IMR-90 (cell line): ENCODE measurements around the gene GRPEL2. TPM values are rescaled to one million over a fixed set of nuclear protein-coding genes. Genes with fewer than 3 reads are reported as not detected.

Source experiments
- ATAC-seq: fragments of 200-7000 bp; cut with Tn5 transposase; 2 replicates; pipeline ENCODE4 v1.9.1; 2020; ENCODE audit warnings: low read depth, mild to moderate bottlenecking, moderate library complexity
- BruUV-seq: library from RNA; stranded (reverse); fragments of 400-500 nt; replicated peaks from 2 replicates; lab custom pipeline; 2021; lab: Mats Ljungman, UMichigan
- CTCF ChIA-PET: fragments of 300-600 bp; formaldehyde crosslinking; extraction: SDS; loops from one replicate; lab custom pipeline; 2021; ENCODE audit warnings: antibody characterized with exemption; lab: Yijun Ruan, JAX
- POLR2A ChIA-PET: fragments of 300-600 bp; sonication (Branson Sonifier 250); formaldehyde crosslinking; loops from one replicate; lab custom pipeline; 2022; ENCODE audit warnings: antibody characterized with exemption; ENCODE audit not compliant: unreplicated experiment; lab: Charles Lee
- DNase-seq: peaks from one replicate; pipeline ENCODE4 v3.0.0; 2013
- H2AFZ ChIP-seq: replicated peaks from 2 replicates; pipeline ENCODE3; 2013; ENCODE audit warnings: low read length, mild to moderate bottlenecking; ENCODE audit not compliant: poor library complexity
- H2AK5ac ChIP-seq: 2 replicates; pipeline ENCODE4 v1.6.1; 2013; ENCODE audit warnings: low read depth, low read length, inconsistent platforms
- H2AK9ac ChIP-seq: replicated peaks from 2 replicates; pipeline ENCODE3; 2013; ENCODE audit warnings: mild to moderate bottlenecking, low read depth, low read length, moderate library complexity; ENCODE audit not compliant: poor library complexity
- H2BK120ac ChIP-seq: 2 replicates; pipeline ENCODE4 v1.6.1; 2013; ENCODE audit warnings: low read depth, low read length, inconsistent platforms
- H2BK15ac ChIP-seq: 3 replicates; pipeline ENCODE4 v1.6.1; 2013; ENCODE audit warnings: low read depth, low read length, inconsistent platforms
- H2BK20ac ChIP-seq: 2 replicates; pipeline ENCODE4 v1.6.1; 2013; ENCODE audit warnings: low read depth, mild to moderate bottlenecking, inconsistent platforms, low read length, moderate library complexity
- H2BK5ac ChIP-seq: 2 replicates; pipeline ENCODE4 v1.6.1; 2013; ENCODE audit warnings: mild to moderate bottlenecking, low read depth, low read length, inconsistent platforms; ENCODE audit not compliant: poor library complexity, severe bottlenecking
- H3K14ac ChIP-seq: replicated peaks from 2 replicates; pipeline ENCODE4 v1.6.1; 2013; ENCODE audit warnings: low read depth, low read length, inconsistent platforms
- H3K18ac ChIP-seq: 2 replicates; pipeline ENCODE4 v1.6.1; 2013; ENCODE audit warnings: low read depth, low read length, control low read depth
- H3K23ac ChIP-seq: 2 replicates; pipeline ENCODE4 v1.6.1; 2013; ENCODE audit warnings: low read depth, low read length, inconsistent platforms
- H3K27ac ChIP-seq: 2 replicates; pipeline ENCODE4 v1.5.1; 2013; ENCODE audit warnings: mild to moderate bottlenecking, control low read depth, low read length; ENCODE audit not compliant: insufficient read depth
- H3K27me3 ChIP-seq: 2 replicates; pipeline ENCODE4 v1.6.1; 2013; ENCODE audit warnings: low read length; ENCODE audit not compliant: control insufficient read depth, insufficient read depth
- H3K36me3 ChIP-seq: 2 replicates; pipeline ENCODE4 v1.6.1; 2013; ENCODE audit warnings: low read length, mixed read lengths; ENCODE audit not compliant: control insufficient read depth, insufficient read depth
- H3K4ac ChIP-seq: 2 replicates; pipeline ENCODE4 v1.6.1; 2013; ENCODE audit warnings: low read depth, low read length, inconsistent platforms
- H3K4me1 ChIP-seq: 2 replicates; pipeline ENCODE4 v1.6.1; 2013; ENCODE audit warnings: low read length, mixed read lengths; ENCODE audit not compliant: control insufficient read depth, insufficient read depth
- H3K4me2 ChIP-seq: 2 replicates; pipeline ENCODE4 v1.6.1; 2013; ENCODE audit warnings: low read depth, mild to moderate bottlenecking, control low read depth, low read length, moderate library complexity
- H3K4me3 ChIP-seq: 2 replicates; pipeline ENCODE4 v1.5.1; 2013; ENCODE audit warnings: low read depth, mild to moderate bottlenecking, control low read depth, low read length, moderate library complexity; ENCODE audit not compliant: insufficient read depth
- H3K56ac ChIP-seq: 2 replicates; pipeline ENCODE4 v1.6.1; 2013; ENCODE audit warnings: low read length, inconsistent platforms; ENCODE audit not compliant: insufficient read depth; ENCODE audit errors: extremely low read depth
- H3K79me1 ChIP-seq, 2 experiments: 2 replicates each; pipeline ENCODE4 v1.6.1; 2013; ENCODE audit warnings: low read length in 2 of 2, inconsistent platforms in 1 of 2, low read depth in 1 of 2
- H3K9ac ChIP-seq: 2 replicates; pipeline ENCODE4 v1.6.1; 2013; ENCODE audit warnings: low read depth, low read length, control low read depth
- H3K9me1 ChIP-seq: 2 replicates; pipeline ENCODE4 v1.6.1; 2013; ENCODE audit warnings: low read length, inconsistent platforms; ENCODE audit not compliant: insufficient read depth
- H3K9me3 ChIP-seq: 2 replicates; pipeline ENCODE4 v1.6.1; 2013; ENCODE audit warnings: low read length; ENCODE audit not compliant: control insufficient read depth, insufficient read depth
- H4K20me1 ChIP-seq: 2 replicates; pipeline ENCODE4 v1.6.1; 2013; ENCODE audit warnings: low read length, inconsistent platforms; ENCODE audit not compliant: insufficient read depth
- H4K5ac ChIP-seq: 2 replicates; pipeline ENCODE4 v1.6.1; 2013; ENCODE audit warnings: mild to moderate bottlenecking, low read depth, low read length, control low read depth
- H4K8ac ChIP-seq, 2 experiments: 2 replicates each; pipeline ENCODE4 v1.6.1; 2013; ENCODE audit warnings: low read depth in 2 of 2, low read length in 2 of 2, control low read depth in 1 of 2, inconsistent platforms in 1 of 2
- H4K91ac ChIP-seq: 2 replicates; pipeline ENCODE4 v1.6.1; 2013; ENCODE audit warnings: low read depth, low read length, inconsistent platforms; ENCODE audit not compliant: insufficient read depth
- BHLHE40 ChIP-seq: fragments of 150-350 bp; IDR thresholded peaks from 2 replicates; pipeline ENCODE4 v1.6.1; 2016; ENCODE audit warnings: mild to moderate bottlenecking, low read depth, low read length
- CEBPB ChIP-seq: IDR thresholded peaks from 2 replicates; pipeline ENCODE4 v1.6.1; 2012; ENCODE audit warnings: low read depth, low read length, improper control_type of control experiment
- CHD1 ChIP-seq: IDR thresholded peaks from 2 replicates; pipeline ENCODE4 v1.6.1; 2012; ENCODE audit warnings: low read depth, low read length, improper control_type of control experiment
- FOS ChIP-seq: fragments of 150-350 bp; IDR thresholded peaks from 2 replicates; pipeline ENCODE4 v1.6.1; 2016; ENCODE audit warnings: low read depth, low read length
- MAFK ChIP-seq: IDR thresholded peaks from 2 replicates; pipeline ENCODE4 v1.6.1; 2012; ENCODE audit warnings: low read depth, low read length, improper control_type of control experiment
- MAZ ChIP-seq: IDR thresholded peaks from 2 replicates; pipeline ENCODE4 v1.6.1; 2012; ENCODE audit warnings: low read depth, mild to moderate bottlenecking, low read length, improper control_type of control experiment, moderate library complexity, borderline replicate concordance
- MXI1 ChIP-seq: IDR thresholded peaks from 2 replicates; pipeline ENCODE4 v1.6.1; 2012; ENCODE audit warnings: low read depth, mild to moderate bottlenecking, low read length, moderate library complexity, borderline replicate concordance
- POLR2A ChIP-seq: IDR thresholded peaks from 2 replicates; pipeline ENCODE4 v1.6.1; 2012; ENCODE audit warnings: mild to moderate bottlenecking, low read depth, low read length
- RCOR1 ChIP-seq: IDR thresholded peaks from 2 replicates; pipeline ENCODE4 v1.6.1; 2012; ENCODE audit warnings: mild to moderate bottlenecking, low read length, improper control_type of control experiment; ENCODE audit not compliant: insufficient replicate concordance
- RFX5 ChIP-seq: IDR thresholded peaks from 2 replicates; pipeline ENCODE4 v1.8.0; 2012; ENCODE audit warnings: low read depth, mild to moderate bottlenecking, low read length, moderate library complexity
- SMC3 ChIP-seq: fragments of 150-350 bp; IDR thresholded peaks from 2 replicates; pipeline ENCODE4 v1.6.1; 2016; ENCODE audit warnings: low read depth, mild to moderate bottlenecking, antibody characterized with exemption, low read length, moderate library complexity
- WGBS, 2 experiments: methylation state at CpG; one replicate each; pipeline versions ENCODE4 v1.1.5 to v1.1.7; 2013; ENCODE audit warnings: missing lambda C conversion rate in 2 of 2; ENCODE audit not compliant: insufficient read length in 1 of 2; ENCODE audit errors: extremely low coverage in 2 of 2; 5-methylcytosine and 5-hydroxymethylcytosine counted together
- dilution Hi-C: fragments of 300-500 bp; cut with HindIII; formaldehyde crosslinking; loops from one replicate; pipeline ENCODE4 v1.14.3; 2018; ENCODE audit warnings: low sequenced_read_pairs; ENCODE audit not compliant: unreplicated experiment
- in situ Hi-C: fragments of 300-500 bp; cut with MboI; formaldehyde crosslinking; loops from 3 replicates; pipeline ENCODE4 v1.14.3; 2019; ENCODE audit warnings: low sequenced_read_pairs, inconsistent platforms, mixed read lengths
- intact Hi-C: fragments of 100-400 bp; cut with micrococcal nuclease; formaldehyde crosslinking; loops from 2 replicates; pipeline ENCODE4 v1.10.0; 2022
- polyA plus RNA-seq, 3 experiments: library from polyadenylated mRNA; depleted of rRNA; stranded (reverse); fragments of >200 nt; gene quantifications; 2 replicates each; pipeline ENCODE4 v1.2.3, GENCODE V29; 2012; ENCODE audit warnings: low replicate concordance in 1 of 3
- total RNA-seq: library from RNA; depleted of rRNA; stranded (reverse); fragments of >200 nt; gene quantifications from 2 replicates; pipeline ENCODE4 v1.2.3, GENCODE V29; 2012
- TF ChIP-seq, protein P1 (sequence below): fragments of 150-350 bp; IDR thresholded peaks from 2 replicates; pipeline ENCODE4 v1.6.1; 2016; ENCODE audit warnings: low read depth, mild to moderate bottlenecking, low read length, moderate library complexity, borderline replicate concordance
- TF ChIP-seq, protein P2 (sequence below): conservative IDR thresholded peaks from 2 replicates; pipeline ENCODE4 v1.5.1; 2012; ENCODE audit warnings: mild to moderate bottlenecking, low read depth, low read length, improper control_type of control experiment
- TF ChIP-seq, protein P3 (sequence below): fragments of 150-350 bp; IDR thresholded peaks from 2 replicates; pipeline ENCODE4 v1.6.1; 2017; ENCODE audit warnings: mild to moderate bottlenecking, antibody characterized with exemption, low read length, low read depth

GRPEL2 gene
- total and polyA plus RNA-seq, 2 of the 4 experiments (the other 2 are of a cell fraction) = 6.2 to 18.1 TPM

DNA sequence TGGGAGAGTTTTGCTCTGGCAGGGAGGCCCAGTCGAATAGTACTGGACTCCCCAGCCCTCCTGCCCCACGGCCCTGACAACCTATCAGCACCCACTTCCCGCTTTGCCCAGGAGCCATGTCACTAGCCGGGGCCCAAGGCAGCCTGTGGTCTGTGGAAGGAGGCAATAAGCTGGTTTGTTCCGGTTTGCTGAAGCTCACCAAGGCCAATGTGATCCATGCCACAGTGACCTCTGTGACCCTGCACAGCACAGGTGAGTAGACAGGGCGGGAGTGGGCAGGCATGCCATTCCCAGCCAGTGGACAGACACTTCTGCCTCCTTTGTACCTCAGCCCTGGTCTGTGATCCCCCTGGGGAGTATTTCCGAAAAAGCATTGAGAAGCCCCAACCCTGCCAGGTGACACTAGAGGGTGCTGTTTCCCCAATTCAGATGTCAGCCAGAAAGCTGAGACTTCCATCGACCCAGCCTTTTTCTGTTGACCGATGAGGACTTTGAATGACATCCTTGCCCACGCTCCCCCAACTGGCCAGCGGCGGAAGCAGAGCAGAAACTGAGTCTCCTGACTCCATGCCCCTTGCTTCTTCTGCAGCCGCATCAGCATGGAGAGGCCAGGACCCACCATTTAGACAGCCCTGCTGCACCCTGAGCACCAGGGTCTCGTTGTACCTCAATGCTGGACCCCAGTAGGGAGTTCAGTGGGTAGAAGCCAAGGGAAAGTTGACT lies 22.1 kb downstream of the GRPEL2 start:
- H3K4me3 ChIP-seq = no peak overlapping the region
- 37% methylated on average over 5 of the region's 14 CpGs; no CpG with 5 or more reads in 1 of the 2 experiments for WGBS, 2 experiments
- H2AFZ ChIP-seq = peak overlapping the region; percentile 81
- in situ Hi-C loops (no loop called here), intact Hi-C loops (loop anchor here (1.0 to 5.0 kb wide), 3 partner anchors 67 to 250 kb away; no protein-coding TSS in a partner anchor), dilution Hi-C loops (no loop called here)
- POLR2A ChIA-PET = no interaction called here
- H3K4me1 ChIP-seq = 0 out of 2 replicates have a peak, but pooled peaks cover 2% of the 10 kb centered on the region
- H2BK15ac ChIP-seq = no peak overlapping the region; the same call in 2 of the 3 replicates
- peaks cover 5% of the 10 kb centered on the region; the same call in 1 of the 2 replicates for H3K9me1 ChIP-seq
- H3K18ac ChIP-seq = no peak overlapping the region
- H3K79me1 ChIP-seq = no peaks in the 10 kb centered on the region; a peak in 1 of 4 replicates
- peak; percentile 70 for DNase-seq
- no peak overlapping the region for H3K9ac ChIP-seq
- peak overlapping the region; percentile 62 for H3K4ac ChIP-seq
- H3K56ac ChIP-seq = no peak overlapping the region
- H3K23ac ChIP-seq = no peak overlapping the region
- ATAC-seq = peak; percentile 85
- H3K4me2 ChIP-seq = no peak overlapping the region
- H3K14ac ChIP-seq = no peak overlapping the region
- no peak overlapping the region for H2BK20ac ChIP-seq
- no peak overlapping the region for H2BK120ac ChIP-seq
- no peaks in the 10 kb centered on the region for H3K27me3 ChIP-seq
- BruUV-seq = no TSS peak
- no peaks in the 10 kb centered on the region for H4K20me1 ChIP-seq
- H2AK9ac ChIP-seq = peak overlapping the region; percentile 12
- H2AK5ac ChIP-seq = peak overlapping the region; percentile 84; the same call in 1 of the 2 replicates
- H3K9me3 ChIP-seq = no peaks in the 10 kb centered on the region
- H4K5ac ChIP-seq = no peak overlapping the region
- no peaks in the 10 kb centered on the region for H3K36me3 ChIP-seq
- no peak overlapping the region for H4K91ac ChIP-seq
- CTCF ChIA-PET = interaction anchor here (0.6 to 2.3 kb wide), 13 partner anchors 9 to 194 kb away, joined by 3 to 14 read pairs (median 4); partner anchors contain the start of gene PCYOX1L
- no peak overlapping the region for H3K27ac ChIP-seq
- peak overlapping the region in 1 of 2 experiments; percentile 60; a peak in 2 of 4 replicates for H4K8ac ChIP-seq
- no peak overlapping the region for H2BK5ac ChIP-seq
- TF ChIP-seq MXI1 (no peak), SMC3 (peak; percentile 86), MAZ (peak; percentile 27; the same call in 1 of the 2 replicates), RFX5 (no peak), MAFK (no peak), CEBPB (no peak), FOS (no peak), CHD1 (no peak), RCOR1 (no peak), BHLHE40 (no peak), POLR2A (no peak)
- TF ChIP-seq, protein P1, sequence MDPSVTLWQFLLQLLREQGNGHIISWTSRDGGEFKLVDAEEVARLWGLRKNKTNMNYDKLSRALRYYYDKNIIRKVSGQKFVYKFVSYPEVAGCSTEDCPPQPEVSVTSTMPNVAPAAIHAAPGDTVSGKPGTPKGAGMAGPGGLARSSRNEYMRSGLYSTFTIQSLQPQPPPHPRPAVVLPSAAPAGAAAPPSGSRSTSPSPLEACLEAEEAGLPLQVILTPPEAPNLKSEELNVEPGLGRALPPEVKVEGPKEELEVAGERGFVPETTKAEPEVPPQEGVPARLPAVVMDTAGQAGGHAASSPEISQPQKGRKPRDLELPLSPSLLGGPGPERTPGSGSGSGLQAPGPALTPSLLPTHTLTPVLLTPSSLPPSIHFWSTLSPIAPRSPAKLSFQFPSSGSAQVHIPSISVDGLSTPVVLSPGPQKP = no peak
- TF ChIP-seq, protein P2, sequence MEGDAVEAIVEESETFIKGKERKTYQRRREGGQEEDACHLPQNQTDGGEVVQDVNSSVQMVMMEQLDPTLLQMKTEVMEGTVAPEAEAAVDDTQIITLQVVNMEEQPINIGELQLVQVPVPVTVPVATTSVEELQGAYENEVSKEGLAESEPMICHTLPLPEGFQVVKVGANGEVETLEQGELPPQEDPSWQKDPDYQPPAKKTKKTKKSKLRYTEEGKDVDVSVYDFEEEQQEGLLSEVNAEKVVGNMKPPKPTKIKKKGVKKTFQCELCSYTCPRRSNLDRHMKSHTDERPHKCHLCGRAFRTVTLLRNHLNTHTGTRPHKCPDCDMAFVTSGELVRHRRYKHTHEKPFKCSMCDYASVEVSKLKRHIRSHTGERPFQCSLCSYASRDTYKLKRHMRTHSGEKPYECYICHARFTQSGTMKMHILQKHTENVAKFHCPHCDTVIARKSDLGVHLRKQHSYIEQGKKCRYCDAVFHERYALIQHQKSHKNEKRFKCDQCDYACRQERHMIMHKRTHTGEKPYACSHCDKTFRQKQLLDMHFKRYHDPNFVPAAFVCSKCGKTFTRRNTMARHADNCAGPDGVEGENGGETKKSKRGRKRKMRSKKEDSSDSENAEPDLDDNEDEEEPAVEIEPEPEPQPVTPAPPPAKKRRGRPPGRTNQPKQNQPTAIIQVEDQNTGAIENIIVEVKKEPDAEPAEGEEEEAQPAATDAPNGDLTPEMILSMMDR = peak; percentile 88
- TF ChIP-seq, protein P3, sequence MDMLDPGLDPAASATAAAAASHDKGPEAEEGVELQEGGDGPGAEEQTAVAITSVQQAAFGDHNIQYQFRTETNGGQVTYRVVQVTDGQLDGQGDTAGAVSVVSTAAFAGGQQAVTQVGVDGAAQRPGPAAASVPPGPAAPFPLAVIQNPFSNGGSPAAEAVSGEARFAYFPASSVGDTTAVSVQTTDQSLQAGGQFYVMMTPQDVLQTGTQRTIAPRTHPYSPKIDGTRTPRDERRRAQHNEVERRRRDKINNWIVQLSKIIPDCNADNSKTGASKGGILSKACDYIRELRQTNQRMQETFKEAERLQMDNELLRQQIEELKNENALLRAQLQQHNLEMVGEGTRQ = no peak
